DMS53 (cell line): Measurements from ENCODE around the gene LRRC8C.
"Not testable (repeated sequence)": the region's sequence is repeated elsewhere in the genome, so short reads cannot be mapped to it uniquely, and the experiment has no call there.

Experiments
- DNase-seq: peaks from one replicate; lab custom pipeline; 2025; lab: John Stamatoyannopoulos, UW

The LRRC8C gene

DNA sequence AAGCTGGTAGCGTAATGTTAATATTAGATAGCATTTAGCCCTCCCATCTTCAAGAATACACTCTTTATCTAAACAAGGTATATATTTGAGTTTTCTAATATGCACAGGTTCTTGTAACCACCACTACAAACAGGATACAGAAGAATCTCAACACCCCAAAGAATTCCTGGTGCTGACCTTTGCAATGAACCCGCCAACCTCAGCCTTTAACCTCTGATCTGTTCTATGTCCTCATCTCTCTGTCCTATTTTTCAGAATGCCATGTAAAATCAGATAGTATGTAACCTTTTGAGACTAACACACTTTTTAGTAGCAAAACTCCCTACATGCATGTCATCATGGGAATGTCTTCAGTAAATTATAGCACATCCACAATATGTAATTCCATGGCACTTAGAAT, 71.1 kb downstream of the LRRC8C start:
- no peak for DNase-seq

DNA sequence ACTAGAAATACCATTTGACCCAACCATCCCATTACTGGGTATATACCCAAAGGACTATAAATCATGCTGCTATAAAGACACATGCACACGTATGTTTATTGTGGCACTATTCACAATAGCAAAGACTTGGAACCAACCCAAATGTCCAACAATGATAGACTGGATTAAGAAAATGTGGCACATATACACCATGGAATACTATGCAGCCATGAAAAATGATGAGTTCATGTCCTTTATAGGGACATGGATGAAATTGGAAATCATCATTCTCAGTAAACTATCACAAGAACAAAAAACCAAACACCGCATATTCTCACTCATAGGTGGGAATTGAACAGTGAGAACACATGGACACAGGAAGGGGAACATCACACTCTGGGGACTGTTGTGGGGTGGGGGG, 72.0 kb downstream of the LRRC8C start:
- not testable (repeated sequence) for DNase-seq

DNA sequence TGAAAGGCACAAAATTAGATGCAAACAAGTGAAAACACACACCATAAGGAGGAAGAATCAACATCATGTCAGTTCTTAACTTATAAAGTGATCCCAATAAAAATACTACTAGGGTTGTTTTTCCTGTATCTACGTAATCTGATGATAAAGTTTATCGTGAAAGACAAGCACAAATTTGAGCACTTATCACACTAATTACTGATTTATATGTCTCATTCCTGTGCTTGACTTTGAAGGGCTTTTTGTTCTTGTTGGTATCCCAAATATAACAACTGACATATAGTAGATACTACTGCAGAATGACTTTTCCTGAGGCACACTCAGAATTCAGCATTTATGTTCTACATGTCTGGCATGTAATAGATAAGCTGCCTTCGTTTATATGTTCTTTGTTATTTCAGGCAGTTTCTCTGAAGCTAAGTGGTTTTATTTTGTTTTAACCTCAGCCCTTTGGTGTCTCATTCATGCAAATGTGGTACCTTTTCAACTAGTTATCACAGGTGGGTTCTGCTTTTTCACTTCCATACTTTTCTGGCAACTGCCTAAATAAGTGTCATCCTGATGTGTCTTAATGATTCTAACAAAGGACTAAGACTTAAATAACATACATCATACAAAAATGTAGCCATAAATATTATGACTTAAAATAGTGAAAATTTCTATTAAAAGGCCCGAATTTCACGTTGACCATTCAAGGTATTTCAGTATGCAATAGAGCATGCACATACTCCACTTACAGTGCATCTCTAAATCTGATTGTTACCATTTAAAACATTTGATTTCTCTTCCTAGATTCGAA, 73.2 kb downstream of the LRRC8C start:
- DNase-seq: no peak

GRCh38 chr1:89706700-89707012, 73.7 kb downstream of the LRRC8C start:
- no peak for DNase-seq

- no peak for DNase-seq
Observed at GRCh38 chr1:89708751-89709375, 75.9 kb downstream of the LRRC8C start.

DNA sequence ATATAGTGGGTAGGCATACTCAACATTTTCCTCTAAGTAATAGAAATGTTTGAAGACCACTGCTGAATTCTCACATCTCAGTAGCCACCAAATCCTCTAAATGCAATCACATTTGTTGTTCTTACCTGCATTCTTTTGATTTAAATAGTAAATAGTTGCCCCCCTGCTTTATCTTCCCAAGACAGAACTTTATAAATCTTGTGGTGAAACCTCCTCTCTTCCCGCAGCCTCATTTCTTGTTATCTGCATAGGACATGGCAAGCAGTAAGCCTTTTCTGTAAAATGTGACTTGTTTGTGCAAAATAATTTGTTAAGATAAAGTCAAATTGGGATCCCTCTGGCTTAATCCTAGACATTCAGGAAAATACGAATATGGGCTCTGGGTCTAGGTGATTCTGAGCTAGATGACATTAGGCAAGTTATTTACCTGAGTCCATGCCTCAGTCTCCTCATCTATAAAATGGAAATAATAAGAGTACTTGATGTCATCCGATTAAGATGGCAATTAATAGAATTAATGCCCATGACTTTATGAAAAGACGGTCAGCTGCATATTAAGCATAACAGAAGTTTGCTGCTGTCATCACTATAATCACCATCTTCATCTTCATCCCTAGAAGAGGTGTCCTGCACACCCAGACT, 77.7 kb downstream of the LRRC8C start:
- no peak for DNase-seq

- no peak for DNase-seq
Observed at GRCh38 chr1:89711140-89711778, 78.3 kb downstream of the LRRC8C start.

DNA sequence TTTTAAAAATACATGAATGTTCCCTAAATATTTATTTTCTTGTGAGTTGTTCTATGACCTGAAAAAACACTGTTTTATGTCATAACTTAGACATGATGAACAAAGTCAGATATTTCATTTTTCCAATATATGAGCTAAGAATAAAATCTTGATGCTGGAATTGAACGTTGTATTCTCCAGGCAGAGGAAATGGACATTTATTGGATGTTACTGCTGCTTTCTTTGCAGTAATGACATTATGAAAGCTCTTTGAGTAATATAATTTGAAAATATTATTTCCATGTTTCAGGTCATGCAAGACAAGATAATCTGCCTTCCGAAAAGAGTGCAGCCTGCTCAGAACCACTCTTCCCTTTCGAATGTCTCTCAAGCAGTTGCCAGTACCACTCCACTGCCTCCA, 79.5 kb downstream of the LRRC8C start:
- no peak for DNase-seq

DNA sequence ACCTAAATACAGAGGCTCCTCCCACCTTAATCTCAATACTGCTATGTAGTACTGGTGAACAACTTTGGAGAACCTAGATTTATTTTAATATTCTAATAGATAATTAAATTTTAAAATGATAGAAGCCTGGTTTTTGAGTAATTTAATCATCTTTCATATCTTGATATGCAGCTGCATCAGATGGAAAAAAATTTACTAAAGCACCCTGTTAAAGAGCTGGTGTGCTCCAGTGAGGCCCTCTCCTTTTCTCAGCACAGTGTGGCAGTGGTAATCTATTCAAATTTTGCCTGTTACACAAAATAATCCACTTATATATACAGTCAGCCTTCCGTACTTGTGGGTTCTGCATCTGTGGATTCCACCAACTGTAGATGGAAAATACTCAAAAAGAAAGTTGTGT, 82.8 kb downstream of the LRRC8C start:
- no peak for DNase-seq

DNA sequence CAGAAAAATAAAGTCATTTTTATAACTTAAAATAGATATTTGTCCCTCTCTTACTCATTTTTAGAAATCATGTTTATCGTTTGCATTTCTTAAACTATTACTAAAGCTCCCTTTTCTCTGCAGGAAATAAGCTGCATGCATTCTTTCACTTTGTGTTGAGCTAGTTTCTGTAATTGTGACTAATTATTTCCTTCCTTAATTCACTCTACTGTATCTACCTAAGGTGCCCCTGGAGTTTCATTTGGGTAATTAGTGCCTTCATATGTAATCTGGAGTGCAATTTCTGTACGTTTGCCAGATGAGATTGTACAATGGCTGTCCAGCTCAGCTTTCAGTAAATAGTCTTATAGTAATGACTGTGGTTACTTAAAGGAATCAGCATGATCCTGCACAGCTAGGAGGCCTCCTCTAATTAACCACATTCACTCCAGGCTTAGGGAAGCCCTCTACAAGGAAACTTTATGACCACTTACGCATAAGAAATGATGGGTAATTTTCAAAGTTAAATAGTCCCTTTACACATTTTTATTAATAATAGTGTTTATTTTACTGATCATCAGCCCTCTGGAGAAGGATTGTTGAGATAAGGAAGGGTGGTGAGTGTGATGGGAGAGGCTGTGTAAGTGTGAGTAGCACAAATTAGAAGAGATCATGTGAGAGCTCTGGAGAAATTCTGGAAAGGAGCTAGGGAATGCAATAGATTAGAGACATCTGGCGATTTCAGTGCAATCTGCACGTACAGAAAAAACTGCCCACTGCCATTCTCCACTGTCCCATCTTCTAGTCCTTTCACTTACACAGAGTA, 86.8 kb downstream of the LRRC8C start:
- no peak for DNase-seq

DNA sequence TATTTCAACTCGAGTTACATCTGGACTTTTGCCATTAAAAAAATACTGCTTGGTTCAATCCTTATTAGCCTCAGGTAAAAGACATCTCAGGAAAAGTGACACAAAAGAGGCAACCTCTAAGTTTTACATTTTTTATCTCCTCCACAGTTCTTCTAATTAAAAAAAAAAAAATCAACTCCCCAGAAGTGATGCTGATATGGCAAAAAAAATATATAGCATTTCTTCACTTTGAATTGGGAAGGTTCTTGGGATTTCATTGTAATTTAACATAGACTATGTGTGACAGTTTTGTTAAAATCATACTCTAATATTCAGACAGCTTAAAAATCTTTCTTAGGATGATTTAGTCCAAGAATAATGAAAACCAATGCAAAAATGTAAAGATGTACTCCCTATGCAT, 87.9 kb downstream of the LRRC8C start:
- DNase-seq: no peak

- no peak for DNase-seq
Observed at GRCh38 chr1:89721351-89721750, 88.4 kb downstream of the LRRC8C start.

- DNase-seq: no peak
Observed at GRCh38 chr1:89723144-89723543, 90.2 kb downstream of the LRRC8C start.

GRCh38 chr1:89723863-89724262, 90.9 kb downstream of the LRRC8C start:
- DNase-seq: no peak

- no peak for DNase-seq
Observed at GRCh38 chr1:89724369-89725010, 91.6 kb downstream of the LRRC8C start.

- DNase-seq: no peak
Observed at GRCh38 chr1:89725011-89725370, 92.1 kb downstream of the LRRC8C start.

DNA sequence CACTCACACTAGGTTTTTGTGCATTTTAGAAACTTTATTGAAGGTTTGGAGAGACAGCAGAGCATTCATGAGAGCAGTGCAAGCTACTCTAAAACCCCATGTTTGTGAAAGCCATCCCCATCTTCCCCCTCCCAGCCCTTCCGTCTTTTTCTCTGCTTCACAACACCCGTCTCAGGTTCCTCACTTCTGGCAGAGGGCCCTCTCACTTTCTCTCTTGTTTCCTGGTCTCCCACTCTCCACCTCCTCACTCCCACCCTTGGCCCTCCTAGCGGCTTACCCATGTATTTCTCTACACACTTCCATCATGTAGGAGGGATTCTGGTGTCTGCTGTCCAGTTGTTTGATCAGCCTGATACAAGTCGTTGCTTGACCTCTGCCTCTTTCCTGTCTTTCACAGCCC, 92.7 kb downstream of the LRRC8C start:
- DNase-seq: no peak

GRCh38 chr1:89727517-89728312, 94.8 kb downstream of the LRRC8C start:
- no peak for DNase-seq

DNA sequence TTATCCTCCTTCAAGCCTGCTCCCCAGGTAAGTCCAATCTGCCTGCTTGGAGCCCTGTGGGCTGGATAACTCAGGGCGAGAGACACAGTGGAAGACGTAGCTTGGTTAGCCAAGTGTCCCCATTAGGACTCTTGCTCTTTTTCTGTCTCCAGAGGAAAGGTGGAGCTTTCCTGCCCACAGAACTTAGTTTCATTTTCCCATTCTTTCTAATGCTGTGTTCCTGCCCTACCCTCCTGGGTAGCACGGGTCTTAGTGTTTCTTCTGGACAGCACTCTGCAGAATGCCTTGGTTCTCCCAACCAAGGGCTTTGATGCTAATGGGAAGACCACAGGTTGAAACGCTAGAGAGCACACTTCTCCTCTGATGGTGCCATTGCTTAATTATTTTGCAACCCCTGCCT, 95.5 kb downstream of the LRRC8C start:
- no peak for DNase-seq

- no peak for DNase-seq
Observed at GRCh38 chr1:89732206-89732605, 99.3 kb downstream of the LRRC8C start.
